LNCaP clone FGC (cell line): ENCODE measurements around the gene GRAMD1A.
"Not testable (repeated sequence)": the region's sequence is repeated elsewhere in the genome, so short reads cannot be mapped to it uniquely, and the experiment has no call there.

Experiments
- DNase-seq: peaks from one replicate; pipeline ENCODE4 v3.0.0-alpha.2; 2011; ENCODE audit warnings: low read depth
- H3K4me3 ChIP-seq: 2 replicates; pipeline ENCODE4 v1.5.1; 2011; ENCODE audit warnings: mild to moderate bottlenecking, low read depth, low read length, control low read depth
- TF ChIP-seq, protein P1 (sequence below): IDR thresholded peaks from 2 replicates; pipeline ENCODE4 v1.5.1; 2012; ENCODE audit warnings: mild to moderate bottlenecking; ENCODE audit not compliant: control insufficient read depth, insufficient read depth; ENCODE audit errors: extremely low read depth

The GRAMD1A gene

DNA sequence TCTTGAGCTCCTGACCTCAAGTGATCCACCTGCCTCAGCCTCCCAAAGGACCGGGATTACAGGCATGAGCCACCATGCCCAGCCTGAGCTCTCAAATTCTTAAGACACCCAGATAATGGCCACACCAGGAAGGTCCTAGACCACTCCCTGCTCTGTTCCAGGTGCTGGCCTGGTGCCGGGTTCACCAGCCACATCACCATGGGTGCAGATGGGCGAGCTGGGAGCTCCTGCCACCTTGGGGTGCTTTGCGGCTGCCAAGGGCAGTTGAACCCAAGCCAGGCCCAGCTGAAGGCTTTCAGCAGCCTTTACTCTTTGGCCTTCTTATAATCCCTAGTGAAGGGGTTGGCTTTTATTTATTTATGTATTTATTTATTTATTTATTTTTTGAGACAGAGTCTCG, 46.3 kb downstream of the GRAMD1A start:
- DNase-seq, result no peak
- TF ChIP-seq, protein P1, sequence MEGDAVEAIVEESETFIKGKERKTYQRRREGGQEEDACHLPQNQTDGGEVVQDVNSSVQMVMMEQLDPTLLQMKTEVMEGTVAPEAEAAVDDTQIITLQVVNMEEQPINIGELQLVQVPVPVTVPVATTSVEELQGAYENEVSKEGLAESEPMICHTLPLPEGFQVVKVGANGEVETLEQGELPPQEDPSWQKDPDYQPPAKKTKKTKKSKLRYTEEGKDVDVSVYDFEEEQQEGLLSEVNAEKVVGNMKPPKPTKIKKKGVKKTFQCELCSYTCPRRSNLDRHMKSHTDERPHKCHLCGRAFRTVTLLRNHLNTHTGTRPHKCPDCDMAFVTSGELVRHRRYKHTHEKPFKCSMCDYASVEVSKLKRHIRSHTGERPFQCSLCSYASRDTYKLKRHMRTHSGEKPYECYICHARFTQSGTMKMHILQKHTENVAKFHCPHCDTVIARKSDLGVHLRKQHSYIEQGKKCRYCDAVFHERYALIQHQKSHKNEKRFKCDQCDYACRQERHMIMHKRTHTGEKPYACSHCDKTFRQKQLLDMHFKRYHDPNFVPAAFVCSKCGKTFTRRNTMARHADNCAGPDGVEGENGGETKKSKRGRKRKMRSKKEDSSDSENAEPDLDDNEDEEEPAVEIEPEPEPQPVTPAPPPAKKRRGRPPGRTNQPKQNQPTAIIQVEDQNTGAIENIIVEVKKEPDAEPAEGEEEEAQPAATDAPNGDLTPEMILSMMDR, result no peak
- H3K4me3 ChIP-seq, result no peak overlapping the region

DNA sequence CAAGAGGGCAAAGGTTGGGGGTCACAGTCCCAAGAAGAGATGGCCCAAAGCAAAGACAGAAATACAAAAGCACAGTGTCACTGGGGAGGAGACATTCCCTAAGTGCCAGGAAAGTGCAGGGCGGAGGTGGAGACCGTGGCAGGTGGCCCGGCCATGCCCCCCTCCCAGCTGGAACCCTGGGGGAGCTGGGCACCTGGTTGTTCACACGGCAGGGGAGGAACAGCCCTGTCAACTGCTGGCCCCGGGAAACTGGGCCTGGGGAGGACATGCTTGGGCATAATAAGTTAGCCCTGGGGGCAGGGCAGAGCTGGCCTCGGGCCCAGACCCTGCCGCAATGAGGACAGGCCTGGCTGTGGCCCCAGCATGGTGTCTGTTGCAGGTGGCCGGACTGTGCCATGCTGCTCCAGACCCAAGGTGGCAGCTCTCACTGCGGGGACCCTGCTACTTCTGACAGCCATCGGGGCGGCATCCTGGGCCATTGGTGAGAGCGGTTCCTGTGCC, 48.8 kb downstream of the GRAMD1A start:
- peak; percentile 50 for DNase-seq
- H3K4me3 ChIP-seq, result no peak overlapping the region
- TF ChIP-seq, protein P1, result no peak

DNA sequence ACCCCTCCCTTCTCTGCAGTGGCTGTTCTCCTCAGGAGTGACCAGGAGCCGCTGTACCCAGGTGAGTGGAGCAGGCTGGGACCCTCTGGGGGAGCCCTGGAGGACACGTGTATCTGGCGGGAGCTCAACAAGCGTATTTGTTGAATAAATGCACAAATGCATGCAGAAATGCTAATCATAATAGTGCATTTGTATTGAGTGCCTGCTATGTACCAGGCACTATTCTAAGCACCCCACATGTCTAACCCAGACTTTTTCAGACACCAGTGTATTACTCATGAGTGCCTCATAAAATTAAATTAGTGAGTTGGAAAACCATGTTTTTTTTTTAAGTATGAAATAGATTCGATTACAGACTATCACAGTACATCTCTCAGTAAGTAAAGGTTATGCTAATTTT, 49.3 kb downstream of the GRAMD1A start:
- no peak overlapping the region for H3K4me3 ChIP-seq
- TF ChIP-seq, protein P1, result no peak
- DNase-seq, result no peak

DNA sequence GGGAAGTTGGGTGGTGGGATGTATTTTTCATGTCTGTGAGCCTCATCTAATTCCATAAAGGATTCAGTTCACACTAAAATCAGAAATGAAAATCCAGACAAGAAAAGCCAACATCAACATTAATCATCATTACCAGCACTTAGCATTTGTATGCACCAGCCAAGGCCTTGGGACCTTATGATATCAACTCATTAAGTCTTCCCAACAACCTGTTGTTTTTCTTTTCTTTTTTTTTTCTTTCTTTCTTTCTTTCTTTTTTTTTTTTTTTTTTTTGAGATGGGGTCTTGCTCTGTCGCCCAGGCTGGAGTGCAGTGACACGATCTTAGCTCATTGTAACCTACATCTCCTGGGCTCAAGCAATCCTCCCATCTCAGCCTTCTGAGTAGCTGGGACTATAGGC, 50.5 kb downstream of the GRAMD1A start:
- H3K4me3 ChIP-seq, DNase-seq: not testable (repeated sequence)

DNA sequence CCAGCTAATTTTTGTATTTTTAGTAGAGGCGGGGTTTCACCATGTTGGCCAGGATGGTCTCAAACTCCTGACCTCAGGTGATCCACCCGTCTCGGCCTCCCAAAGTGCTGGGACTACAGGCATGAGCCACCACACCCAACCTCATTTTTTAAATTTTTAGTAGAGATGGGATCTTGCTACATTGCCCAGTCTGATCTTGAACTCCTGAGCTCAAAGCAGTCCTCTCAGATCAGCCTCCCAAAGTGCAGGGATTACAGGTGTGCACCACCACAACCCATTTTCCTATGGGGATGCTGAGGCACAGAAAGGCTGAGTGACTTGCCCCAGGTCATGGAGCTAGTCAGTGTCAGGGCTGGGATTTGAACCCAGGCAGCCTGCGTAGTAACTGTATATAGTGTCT, 51.1 kb downstream of the GRAMD1A start:
- H3K4me3 ChIP-seq, DNase-seq: not testable (repeated sequence)

DNA sequence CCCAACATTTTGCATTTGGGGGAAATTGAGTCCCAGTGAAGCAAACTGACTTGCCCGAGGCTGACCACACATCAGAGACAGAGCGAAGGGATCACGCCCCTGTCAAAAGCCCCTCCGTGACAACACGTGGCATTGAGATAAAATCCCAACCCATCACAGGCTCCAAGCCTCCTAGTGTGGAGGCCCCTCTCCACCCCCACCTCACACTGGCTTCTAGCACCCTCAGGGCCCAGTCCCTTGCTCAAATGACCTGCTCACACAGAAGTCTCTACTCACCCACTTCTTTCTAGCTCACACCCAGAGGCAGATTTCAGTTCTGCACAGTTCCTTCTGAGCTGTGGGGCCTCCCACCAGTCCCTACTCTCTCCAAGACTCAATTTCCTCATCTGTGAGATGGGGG, 51.7 kb downstream of the GRAMD1A start:
- TF ChIP-seq, protein P1, result no peak
- no peak overlapping the region for H3K4me3 ChIP-seq
- DNase-seq, result no peak

DNA sequence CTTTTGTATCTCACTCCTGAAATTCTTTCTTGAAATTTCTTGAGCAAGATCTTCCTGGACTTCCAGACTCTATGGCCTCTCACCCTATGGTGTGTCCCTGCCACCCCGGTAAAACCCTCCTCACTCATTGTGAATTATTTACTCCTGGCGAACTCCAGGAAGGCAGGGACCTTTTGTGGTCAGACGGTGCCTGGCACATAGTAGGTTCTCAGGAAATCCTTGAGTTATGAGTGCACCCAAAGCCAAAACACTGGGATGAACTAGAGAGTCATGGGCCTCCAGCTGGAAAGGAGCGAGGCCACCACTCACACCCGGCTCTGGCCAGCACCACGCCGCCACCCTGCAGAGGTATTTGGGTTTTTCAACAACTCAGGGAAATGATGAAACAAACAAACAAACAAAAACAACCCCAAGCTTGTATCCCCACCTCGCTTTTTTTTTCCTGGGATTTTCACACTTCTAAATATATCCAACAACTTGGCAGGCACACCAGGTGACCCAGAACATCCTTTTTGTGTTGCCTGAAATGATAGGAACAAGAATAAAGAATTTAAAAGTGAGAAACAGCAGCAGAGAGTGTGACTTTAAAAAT, 52.6 kb downstream of the GRAMD1A start:
- no peak overlapping the region for H3K4me3 ChIP-seq
- TF ChIP-seq, protein P1, result no peak
- no peak for DNase-seq

DNA sequence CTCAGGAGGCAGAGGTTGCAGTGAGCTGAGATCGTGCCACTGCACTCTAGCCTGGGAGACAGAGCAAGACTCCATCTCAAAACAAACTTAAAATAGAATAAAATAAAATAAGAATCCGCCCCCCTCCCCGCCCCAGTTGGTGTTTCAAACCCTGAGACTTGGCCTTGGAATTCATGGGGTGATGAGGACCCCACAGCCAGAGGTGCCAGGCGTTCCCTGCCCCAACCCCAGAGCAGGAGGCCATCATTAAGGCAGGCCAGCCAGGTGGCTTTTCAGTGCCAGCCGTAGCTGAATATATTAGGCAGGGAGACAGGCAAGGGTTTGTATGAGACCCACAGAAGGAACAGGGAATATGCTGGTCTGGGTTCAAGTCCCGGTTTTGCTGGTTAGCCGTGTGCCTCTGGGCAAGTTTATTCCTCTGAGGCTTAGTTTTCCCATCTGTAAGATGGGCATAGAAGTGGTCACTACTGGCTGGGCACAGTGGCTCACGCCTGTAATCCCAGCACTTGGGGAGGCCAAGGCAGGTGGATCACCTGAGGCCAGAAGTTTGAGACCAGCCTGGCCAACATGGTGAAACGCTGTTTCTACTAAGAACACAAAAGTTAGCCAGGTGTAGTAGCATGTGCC, 53.7 kb downstream of the GRAMD1A start:
- TF ChIP-seq, protein P1, result no peak
- no peak overlapping the region for H3K4me3 ChIP-seq
- no peak for DNase-seq
